ENCODE data around the gene MALT1.

Gene MALT1

GRCh38 chr18:58690259-58690658, 19.0 kb downstream of the MALT1 start:
- DNase-seq (ENCODE audit: low spot score): no peak

DNA sequence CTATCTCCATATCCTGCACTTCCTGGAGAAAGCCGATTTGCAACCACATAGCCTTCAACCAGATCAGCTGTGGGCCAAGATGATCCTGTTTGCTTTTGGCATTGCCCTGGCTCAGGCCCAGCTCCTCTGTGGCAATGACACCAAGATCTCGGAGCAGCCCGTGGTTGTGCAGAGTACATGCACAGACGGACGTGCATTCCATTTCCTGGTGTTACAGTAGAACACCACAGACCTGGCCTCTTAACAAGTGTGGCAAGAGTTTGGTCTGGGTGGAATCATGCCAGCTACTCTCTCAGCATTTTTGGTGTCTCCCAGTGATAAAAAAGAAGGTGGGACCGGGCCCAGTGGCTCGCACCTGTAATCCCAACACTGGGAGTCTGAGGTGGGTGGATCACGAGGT, 20.0 kb downstream of the MALT1 start:
- no peak for DNase-seq (ENCODE audit: low spot score)

DNA sequence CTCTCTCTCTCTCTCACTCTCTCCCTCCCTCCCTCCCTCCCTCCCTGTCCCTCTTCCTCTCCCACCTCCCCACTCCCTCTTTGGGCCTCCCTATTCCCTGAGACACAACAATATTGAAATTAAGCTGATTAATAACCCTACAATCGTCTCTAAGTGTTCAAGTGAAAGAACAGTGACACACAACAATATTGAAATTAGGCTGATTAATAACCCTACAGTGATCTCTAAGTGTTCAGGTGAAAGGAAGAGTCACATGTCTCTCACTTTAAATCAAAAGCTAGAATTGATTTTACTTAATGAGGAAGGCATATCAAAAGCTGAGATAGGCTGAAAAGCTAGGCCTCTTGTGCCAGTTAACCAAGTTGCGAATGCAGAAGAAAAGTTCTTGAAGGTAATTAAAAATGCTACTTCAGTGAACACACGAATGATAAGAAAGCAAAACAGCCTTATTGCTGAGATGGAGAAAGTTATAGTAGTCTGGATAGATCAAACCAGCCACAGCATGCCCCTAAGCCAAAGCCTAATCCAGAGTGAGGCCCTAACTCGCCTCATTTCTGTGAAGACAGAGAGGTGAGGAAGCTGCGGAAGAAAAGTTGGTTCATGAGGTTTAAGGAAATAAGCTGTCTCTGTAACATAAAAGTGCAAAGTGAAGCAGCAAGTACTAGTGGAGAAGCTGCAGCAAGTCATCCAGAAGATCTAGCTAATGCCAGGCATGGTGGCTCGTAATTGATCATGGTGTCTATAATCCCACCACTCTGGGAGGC, 21.3 kb downstream of the MALT1 start:
- no peak for DNase-seq (ENCODE audit: low spot score)

DNA sequence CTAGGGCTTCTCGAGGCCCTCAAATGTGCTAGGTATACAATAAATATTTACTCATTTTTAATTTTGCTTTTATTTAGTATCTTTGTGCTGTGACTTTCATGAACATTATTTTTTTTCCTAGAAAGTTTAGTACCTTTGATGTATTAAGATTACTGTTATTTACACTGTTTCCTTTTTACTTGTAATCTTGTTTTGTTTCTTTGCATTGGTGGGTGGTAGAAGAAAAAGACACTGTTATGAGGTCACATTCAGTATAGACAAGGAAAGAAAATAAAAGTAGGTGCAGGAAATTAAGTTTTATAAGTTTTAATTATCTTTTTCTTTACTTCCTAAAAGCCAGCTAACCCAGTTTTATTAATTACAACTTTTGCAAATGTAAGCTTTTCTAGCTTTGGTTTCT, 23.0 kb downstream of the MALT1 start:
- DNase-seq (ENCODE audit: low spot score): no peak

DNA sequence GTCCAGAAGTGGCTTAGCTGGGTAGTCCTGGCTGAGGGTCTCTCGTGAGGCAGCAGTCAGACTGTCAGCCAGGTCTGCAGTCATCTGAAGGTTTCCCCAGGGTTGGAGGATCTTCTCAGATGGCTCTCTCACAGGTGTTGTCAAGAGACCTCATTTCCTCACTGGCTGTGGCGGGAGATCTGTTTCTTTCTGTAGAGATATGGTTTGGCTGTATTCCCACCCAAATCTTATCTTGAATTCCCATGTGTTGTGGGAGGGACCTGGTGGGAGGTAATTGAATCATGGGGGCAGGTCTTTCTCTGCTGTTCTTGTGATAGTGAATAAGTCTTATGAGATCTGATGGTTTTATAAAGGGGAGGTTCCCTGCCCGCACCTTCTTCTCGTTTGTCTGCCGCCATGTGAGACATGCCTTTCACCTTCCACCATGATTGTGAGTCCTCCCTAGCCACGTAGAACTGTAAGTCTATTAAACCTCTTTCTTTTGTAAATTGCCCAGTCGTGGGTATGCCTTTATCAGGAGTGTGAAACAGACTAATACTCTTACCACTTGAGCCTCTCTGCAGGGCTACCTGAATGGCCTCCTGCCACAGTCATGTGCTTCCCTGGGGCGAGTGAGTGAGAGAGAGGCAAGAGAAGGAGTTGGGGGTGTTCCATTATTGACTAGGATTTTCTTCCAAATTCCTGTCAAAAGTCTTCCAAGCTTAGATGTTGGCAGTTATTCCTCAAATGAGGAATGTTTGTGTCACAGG, 23.6 kb downstream of the MALT1 start:
- no peak for DNase-seq (ENCODE audit: low spot score)

DNA sequence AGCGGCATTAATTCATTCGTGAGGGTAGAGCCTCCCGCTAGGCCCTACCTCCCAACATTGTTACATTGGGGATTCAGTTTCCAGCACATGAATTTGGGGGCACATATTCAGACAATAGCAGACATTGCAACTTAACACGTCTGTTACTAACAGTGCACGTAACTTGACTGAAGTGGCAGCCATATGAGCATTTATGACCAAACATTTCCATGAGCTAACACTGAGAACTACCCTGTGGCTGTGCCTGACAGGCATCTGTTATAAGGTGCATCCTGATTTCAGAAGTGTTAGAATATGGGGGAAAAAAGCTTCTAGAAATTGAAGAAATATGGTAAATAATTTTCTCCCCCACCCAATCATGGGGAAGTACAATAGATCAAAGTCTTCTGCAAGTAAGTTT, 24.5 kb downstream of the MALT1 start:
- no peak for DNase-seq (ENCODE audit: low spot score)

DNA sequence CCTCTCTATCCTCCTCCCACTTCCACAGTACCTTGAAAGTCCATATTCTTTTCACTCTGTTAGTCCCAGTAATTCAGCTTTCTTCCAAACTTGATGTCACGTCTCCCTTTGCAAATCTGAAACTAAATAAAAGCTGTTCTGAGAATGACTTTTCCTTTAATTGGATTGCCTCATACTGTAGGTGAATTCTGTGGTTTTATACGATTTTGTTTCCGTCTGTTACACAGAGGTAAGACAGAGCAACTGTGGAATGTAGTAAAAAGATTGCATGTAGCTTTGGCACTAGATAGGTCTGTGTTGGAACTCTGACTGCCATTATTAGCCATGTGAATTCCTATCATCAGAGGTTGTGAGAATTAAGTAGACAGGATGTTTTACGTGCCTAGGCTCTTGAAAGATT, 25.9 kb downstream of the MALT1 start:
- DNase-seq (ENCODE audit: low spot score): no peak

GRCh38 chr18:58698701-58699193, 27.5 kb downstream of the MALT1 start:
- DNase-seq (ENCODE audit: low spot score): no peak

DNA sequence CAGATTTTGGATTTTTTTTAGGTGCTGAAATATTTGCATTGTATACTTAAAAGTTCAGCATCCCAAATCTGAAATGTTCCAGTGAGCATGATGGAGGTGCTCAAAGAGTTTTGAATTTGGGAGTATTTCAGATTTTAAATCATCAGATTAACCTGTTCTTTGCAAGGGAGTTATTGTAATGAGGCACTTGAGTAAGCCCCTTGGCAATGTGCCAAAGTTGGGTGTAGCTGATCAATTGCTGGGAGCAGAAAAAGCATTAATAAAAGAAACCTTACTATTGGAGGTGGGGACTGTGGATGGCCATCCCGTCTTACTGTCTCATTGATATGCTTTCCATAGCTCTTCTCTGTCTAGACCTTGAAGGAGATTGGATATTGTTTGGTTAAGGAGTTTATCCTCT, 28.3 kb downstream of the MALT1 start:
- no peak for DNase-seq (ENCODE audit: low spot score)

DNA sequence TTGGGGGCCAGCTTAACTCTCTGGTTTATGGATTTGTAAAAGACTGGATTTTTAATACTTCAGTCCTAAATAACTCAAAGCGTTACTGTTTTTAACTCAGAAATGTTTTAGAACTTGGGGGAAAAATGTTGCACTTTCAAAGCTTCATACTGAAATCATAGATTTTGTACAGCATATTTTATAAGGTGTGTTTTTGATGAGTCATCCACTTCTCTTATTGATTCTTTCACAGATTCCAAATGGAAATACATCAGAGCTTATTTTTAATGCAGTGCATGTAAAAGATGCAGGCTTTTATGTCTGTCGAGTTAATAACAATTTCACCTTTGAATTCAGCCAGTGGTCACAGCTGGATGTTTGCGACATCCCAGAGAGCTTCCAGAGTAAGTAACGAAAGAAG, 28.9 kb downstream of the MALT1 start:
- DNase-seq (ENCODE audit: low spot score): no peak

DNA sequence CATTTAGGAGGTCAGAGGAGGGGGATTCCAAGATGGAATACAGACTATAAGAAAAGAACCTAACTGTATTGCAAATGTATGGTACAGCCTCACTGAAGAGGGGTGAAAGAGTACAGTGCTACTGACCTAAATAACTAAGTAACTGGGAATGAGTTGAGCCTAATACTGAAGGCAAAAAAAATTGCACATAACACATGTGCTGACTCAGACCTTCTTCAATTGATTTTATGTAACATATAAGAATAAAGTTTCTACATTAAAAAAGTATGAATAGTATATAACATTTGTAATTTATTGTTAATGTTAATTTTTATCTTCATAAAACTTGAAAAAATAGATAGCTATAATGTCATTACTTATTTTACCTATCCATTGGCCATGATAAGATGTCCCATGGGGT, 41.7 kb downstream of the MALT1 start:
- DNase-seq (ENCODE audit: low spot score): no peak

GRCh38 chr18:58714259-58714658, 43.0 kb downstream of the MALT1 start:
- no peak for DNase-seq (ENCODE audit: low spot score)

DNA sequence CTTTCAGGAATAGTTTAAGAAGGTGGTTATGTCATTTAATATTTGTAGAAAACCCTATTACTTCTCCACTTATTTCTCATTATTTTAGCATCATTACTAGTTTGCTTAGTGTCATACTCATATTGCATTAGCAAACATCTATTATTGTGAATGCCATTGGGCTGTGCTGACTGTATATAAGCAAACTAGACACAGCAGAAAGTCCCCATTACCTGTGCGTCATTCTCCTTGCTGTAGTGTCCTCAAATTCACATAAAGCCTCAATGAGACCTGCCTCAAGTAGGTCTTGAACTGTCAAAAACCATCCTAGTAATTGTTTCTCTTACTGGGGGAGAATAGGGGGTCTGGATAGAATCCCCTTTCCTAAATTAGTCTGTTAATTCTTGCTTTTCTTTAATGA, 43.6 kb downstream of the MALT1 start:
- no peak for DNase-seq (ENCODE audit: low spot score)

DNA sequence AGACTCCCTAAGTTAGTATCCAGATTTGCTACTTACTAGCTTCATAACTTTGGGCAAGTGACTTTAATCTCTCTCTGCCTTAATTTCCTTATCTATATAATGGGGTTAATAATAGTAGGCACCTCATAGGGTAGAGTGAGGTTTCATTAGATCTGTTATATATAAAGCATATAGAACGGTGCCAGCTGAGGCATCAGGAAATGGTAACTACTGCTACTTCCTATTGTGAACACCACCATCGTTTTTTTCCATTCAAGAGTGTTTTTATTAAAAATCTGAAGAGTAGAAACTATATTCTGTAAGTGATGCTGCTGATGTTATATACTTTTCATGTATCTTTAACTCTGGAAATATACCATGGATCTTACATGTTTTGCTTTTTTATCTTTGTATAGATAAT, 44.3 kb downstream of the MALT1 start:
- DNase-seq (ENCODE audit: low spot score): no peak

DNA sequence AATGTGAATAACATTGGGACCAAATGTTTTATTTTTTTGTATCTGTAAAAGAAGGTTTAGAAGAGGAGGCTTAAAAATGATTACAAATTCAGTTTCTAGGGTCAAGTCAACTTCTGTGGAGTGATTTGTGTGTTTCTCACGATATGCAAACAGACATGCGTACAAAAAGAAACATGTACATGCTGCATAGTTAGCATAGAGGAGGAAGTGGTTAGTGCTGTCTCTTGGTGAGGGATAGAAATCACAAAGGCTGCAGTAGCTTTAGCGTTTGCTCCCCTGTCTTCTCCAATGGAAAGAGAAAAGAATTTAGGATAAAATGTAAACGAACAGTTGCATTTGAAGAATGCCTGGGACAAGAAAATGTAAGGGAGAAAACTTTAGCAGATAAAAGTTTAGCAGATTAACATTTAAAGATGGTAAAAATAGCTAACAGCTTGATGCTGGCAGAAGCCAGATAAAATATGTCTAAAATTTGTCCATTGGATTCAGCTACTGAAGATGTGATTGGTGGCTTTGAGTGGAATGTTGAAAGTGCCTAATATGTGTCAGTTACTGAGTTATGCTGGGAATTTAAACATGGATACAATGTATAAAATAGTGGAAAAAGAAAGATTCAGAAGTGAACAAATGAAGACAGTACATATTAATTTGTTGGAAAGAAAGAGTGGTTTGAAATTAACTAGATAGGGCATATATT, 44.9 kb downstream of the MALT1 start:
- peak; percentile 13 for DNase-seq (ENCODE audit: low spot score)

GRCh38 chr18:58721566-58722239, 50.4 kb downstream of the MALT1 start:
- DNase-seq (ENCODE audit: low spot score): no peak

GRCh38 chr18:58723810-58724602, 52.7 kb downstream of the MALT1 start:
- DNase-seq (ENCODE audit: low spot score): no peak

GRCh38 chr18:58726671-58727070, 55.4 kb downstream of the MALT1 start:
- DNase-seq (ENCODE audit: low spot score): no peak

GRCh38 chr18:58727776-58728500, 56.7 kb downstream of the MALT1 start:
- no peak for DNase-seq (ENCODE audit: low spot score)

DNA sequence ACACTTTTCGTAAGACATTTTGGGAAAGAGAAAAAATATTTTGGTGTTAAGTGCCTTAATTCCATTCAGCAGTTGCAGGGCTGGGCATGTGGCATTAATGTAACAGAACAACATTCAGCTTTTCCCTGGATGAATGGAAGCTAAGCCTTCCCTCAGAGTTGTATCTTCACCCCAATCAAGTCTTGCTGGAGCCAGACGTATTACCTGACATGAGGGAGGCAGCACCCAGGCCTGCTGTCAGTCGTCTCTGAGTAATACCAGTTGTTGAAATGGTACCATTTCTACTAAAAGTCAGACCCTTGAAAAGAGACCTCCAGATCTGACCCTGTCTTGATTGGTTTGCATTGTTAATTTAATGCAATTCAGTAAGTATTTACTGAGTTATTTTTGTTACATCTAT, 57.5 kb downstream of the MALT1 start:
- no peak for DNase-seq (ENCODE audit: low spot score)

GRCh38 chr18:58730618-58731017, 59.4 kb downstream of the MALT1 start:
- no peak for DNase-seq (ENCODE audit: low spot score)

Measured in pons (tissue), 1 donor.